Measurements from ENCODE around the gene UBE2N.

UBE2N gene

DNA sequence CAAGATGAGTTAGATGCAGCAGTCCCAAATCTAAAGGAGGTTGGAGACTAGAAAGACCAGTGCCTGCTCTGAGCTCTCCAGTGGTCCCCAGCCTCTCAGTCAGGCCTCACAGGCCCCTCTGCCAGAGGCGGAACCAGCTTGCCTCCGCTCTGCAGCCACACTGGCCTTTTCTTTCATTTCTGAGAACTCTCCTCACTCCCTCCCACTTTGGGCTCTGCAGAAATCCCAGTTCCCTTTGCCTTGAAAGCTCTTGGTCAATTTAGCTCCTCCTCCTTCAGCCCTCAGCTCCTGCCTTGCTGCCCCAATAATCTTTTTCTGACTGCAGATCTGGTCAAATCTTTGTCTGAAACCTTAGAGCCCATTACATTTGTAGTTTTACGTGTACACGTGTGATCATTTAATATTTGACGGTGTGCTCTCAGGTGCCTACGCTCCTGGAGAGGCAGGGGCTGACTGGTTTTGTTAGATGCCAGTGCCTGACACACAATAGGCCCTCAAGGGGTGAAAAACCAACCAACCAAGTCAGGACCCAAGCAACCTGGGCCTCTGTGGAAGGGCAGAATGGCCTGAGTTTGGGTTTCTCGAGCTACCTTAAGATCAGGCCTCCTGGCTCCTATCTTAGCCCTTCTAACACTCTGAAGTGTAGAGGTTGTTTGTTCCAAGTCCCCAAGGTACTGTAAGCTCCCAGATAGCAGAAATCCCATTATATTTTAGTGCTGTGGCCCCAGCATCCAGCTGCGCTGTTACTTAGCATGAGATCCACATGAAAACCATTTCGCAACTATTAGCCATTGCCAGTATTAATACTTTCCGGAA is 65.1 kb downstream of the UBE2N start:
- TF ChIP-seq, protein P1, sequence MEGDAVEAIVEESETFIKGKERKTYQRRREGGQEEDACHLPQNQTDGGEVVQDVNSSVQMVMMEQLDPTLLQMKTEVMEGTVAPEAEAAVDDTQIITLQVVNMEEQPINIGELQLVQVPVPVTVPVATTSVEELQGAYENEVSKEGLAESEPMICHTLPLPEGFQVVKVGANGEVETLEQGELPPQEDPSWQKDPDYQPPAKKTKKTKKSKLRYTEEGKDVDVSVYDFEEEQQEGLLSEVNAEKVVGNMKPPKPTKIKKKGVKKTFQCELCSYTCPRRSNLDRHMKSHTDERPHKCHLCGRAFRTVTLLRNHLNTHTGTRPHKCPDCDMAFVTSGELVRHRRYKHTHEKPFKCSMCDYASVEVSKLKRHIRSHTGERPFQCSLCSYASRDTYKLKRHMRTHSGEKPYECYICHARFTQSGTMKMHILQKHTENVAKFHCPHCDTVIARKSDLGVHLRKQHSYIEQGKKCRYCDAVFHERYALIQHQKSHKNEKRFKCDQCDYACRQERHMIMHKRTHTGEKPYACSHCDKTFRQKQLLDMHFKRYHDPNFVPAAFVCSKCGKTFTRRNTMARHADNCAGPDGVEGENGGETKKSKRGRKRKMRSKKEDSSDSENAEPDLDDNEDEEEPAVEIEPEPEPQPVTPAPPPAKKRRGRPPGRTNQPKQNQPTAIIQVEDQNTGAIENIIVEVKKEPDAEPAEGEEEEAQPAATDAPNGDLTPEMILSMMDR (IDR thresholded peaks at IDR 0.05), result no peak

DNA sequence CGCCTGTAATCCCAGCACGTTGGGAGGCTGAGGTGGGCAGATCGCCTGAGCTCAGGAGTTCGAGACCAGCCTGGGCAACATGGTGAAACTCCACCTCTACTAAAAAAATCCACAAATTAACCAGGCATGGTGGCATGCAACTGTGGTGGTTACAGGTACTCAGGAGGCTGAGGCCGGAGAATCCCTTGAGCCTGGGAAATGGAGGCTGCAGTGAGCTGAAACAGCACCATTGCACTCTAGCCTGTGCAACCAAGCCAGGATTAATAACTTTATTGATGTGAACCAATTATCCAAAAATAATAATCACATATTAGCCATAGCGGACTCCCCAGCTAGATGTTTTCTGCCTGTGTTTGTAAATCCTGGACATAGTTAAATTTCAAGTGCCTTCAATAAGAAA is 65.8 kb downstream of the UBE2N start:
- TF ChIP-seq, protein P1 (IDR thresholded peaks at IDR 0.05), result no peak

DNA sequence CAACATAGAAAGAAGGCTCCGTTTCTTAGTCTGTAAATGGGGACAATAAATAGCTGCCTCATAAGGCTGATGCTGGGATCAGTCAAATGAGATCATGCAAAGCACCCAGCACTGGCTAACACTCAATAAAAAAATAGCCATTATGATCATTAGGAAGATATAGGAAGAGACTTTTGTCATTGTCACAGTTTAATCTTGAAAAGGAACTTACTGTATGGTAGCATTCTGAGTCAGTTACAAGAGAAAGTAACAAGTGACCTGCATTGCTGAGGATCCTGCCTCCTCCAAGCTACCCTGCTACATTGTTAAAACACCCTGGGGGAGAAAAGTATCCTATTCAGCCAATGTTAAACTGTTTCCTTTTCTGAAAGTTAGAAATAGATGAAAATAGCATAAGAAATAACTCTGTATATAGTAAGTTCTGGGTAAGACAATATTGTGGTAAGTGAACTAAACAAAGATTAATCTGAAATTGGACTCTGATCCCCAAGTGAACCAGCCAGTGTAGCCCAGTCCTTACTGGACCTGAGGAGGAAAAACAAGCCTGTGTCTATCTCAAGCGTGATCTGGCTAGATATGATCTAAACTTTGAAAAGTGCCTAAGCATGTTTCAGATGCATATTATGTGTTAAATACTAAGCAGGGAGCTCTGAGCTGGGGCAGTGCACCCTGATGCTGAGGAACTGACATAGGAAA is 67.6 kb downstream of the UBE2N start:
- TF ChIP-seq, protein P1 (IDR thresholded peaks at IDR 0.05), result no peak

DNA sequence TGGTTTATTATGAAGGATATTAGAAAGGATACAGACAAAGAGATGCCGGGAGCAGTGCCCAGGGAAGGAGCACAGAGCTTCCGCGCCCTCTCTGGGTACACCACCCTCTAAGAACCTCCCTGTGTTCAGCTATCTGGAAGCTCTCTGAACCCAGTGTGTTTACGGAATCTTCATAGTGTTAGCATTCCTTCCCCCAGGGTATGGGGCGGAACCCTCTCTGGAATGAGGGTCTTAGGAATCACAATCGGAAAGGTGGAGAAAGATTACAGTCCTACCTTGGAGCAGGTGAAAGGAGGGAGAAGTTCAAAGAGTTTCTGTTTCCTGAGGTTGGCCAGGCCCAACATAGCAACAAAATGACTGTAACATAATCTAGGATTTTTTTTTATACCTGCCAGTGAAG is 70.8 kb downstream of the UBE2N start:
- TF ChIP-seq, protein P1 (IDR thresholded peaks at IDR 0.05), result no peak

DNA sequence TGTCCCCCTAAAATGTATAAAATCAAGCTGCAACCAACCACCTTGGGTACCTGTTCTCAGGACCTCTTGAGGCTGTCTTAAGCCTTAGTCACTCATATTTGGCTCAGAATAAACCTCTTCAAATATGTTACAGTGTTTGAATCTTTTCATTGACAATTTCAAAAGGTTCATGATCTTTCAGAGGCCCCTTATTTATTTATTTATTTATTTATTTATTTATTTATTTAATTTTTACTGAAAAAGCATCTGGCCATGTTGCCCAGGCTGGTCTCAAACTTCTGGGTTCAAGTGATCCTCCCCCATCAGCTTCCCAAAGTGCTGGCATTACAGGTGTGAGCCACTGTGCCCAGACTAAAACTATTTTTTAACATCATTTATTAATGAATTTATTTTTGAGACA is 72.2 kb downstream of the UBE2N start:
- TF ChIP-seq, protein P1 (IDR thresholded peaks at IDR 0.05), result no peak

DNA sequence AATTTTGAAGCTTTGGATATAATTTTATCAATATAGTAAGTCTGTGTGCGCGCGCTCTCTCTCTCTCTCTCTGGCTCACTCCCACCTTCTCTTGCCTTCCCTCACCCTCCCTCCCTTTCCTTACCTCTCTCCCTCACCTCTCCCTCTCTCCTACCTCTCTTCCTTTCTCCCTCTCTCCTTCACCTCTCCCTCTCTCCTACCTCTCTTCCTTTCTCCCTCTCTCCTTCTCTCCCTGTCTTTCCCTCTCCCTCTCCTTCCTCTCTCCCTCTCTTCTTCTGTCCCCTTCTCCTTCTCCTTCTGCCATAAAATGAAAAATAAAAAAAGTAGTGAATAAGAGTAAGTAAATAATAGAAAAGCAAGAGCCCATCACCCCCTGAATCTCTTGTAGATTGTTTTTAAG is 73.0 kb downstream of the UBE2N start:
- TF ChIP-seq, protein P1 (IDR thresholded peaks at IDR 0.05), result no peak

DNA sequence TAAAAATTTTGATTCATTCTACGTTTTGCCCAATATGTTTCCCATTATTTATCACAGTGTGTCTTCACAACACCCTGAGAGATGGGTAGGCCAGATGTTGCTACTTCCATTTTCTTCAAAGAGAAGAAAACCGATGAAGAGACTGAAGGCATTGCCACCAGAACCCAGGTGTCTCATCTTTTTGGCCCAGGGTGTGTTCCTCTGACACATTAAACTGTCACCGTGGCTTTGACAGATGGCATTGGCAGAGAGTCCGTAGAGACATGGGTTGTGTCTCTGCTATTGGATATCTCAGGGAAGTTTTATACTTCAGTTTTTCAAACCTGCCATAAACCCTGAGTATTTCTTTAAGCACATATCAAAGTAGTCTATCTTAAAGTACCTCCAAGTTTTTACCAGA is 75.3 kb downstream of the UBE2N start:
- TF ChIP-seq, protein P1 (IDR thresholded peaks at IDR 0.05), result no peak

All from LNCAP (cell line).